Mesendoderm (in vitro differentiated cells): ENCODE results near the gene RRP8.

Experiments
- DNase-seq: peaks from one replicate; pipeline ENCODE4 v3.0.0; 2013
- H2AK5ac ChIP-seq: 2 replicates; pipeline ENCODE4 v1.6.1; 2013; ENCODE audit warnings: low read length, inconsistent platforms
- H2BK120ac ChIP-seq: 2 replicates; pipeline ENCODE4 v1.6.1; 2013; ENCODE audit warnings: low read depth, mild to moderate bottlenecking, low read length, moderate library complexity, mixed read lengths
- H2BK15ac ChIP-seq: replicated peaks from 2 replicates; pipeline ENCODE4 v1.6.1; 2013; ENCODE audit warnings: low read depth, mild to moderate bottlenecking, moderate library complexity
- H2BK5ac ChIP-seq: 2 replicates; pipeline ENCODE4 v1.6.1; 2013; ENCODE audit warnings: low read length, inconsistent platforms
- H3K18ac ChIP-seq: 2 replicates; pipeline ENCODE4 v1.6.1; 2013; ENCODE audit warnings: mild to moderate bottlenecking, low read length, mixed read lengths
- H3K23ac ChIP-seq: one replicate; pipeline ENCODE4 v1.6.1; 2013; ENCODE audit warnings: low read length
- H3K27ac ChIP-seq: 2 replicates; pipeline ENCODE4 v1.5.1; 2013; ENCODE audit warnings: low read depth, mild to moderate bottlenecking, inconsistent platforms, low read length, moderate library complexity
- H3K27me3 ChIP-seq: 2 replicates; pipeline ENCODE4 v1.6.1; 2013; ENCODE audit warnings: low read length, control low read depth, mild to moderate bottlenecking, inconsistent platforms; ENCODE audit not compliant: insufficient read depth, poor library complexity
- H3K36me3 ChIP-seq: 2 replicates; pipeline ENCODE4 v1.6.1; 2013; ENCODE audit warnings: low read length, inconsistent platforms; ENCODE audit not compliant: control insufficient read depth, insufficient read depth
- H3K4ac ChIP-seq: one replicate; pipeline ENCODE4 v1.6.1; 2013; ENCODE audit warnings: low read depth, mild to moderate bottlenecking, low read length, moderate library complexity
- H3K4me1 ChIP-seq: 2 replicates; pipeline ENCODE4 v1.6.1; 2013; ENCODE audit warnings: low read depth, low read length, inconsistent platforms; ENCODE audit not compliant: control insufficient read depth
- H3K4me2 ChIP-seq: 2 replicates; pipeline ENCODE4 v1.6.1; 2013; ENCODE audit warnings: low read length
- H3K4me3 ChIP-seq: 2 replicates; pipeline ENCODE4 v1.5.1; 2013; ENCODE audit warnings: mild to moderate bottlenecking, low read length
- H3K56ac ChIP-seq: one replicate; pipeline ENCODE4 v1.6.1; 2013; ENCODE audit warnings: low read length
- H3K79me1 ChIP-seq: 2 replicates; pipeline ENCODE4 v1.6.1; 2013; ENCODE audit warnings: low read length, inconsistent platforms
- H3K79me2 ChIP-seq: 2 replicates; pipeline ENCODE4 v1.6.1; 2013; ENCODE audit warnings: mild to moderate bottlenecking, low read length; ENCODE audit not compliant: control insufficient read depth, insufficient read depth
- H3K9ac ChIP-seq: 2 replicates; pipeline ENCODE4 v1.6.1; 2013; ENCODE audit warnings: low read length, inconsistent platforms
- H4K5ac ChIP-seq: one replicate; pipeline ENCODE4 v1.6.1; 2013; ENCODE audit warnings: low read length
- H4K8ac ChIP-seq: one replicate; pipeline ENCODE4 v1.6.1; 2013; ENCODE audit warnings: low read depth, mild to moderate bottlenecking, control low read depth, low read length, moderate library complexity
- WGBS: extraction: QIAGEN DNeasy Blood & Tissue Kit; methylation state at CpG from one replicate; pipeline ENCODE4 v1.1.7; 2013; ENCODE audit warnings: low lambda C conversion rate, missing lambda C conversion rate; ENCODE audit not compliant: insufficient coverage; ENCODE audit errors: extremely low coverage; 5-methylcytosine and 5-hydroxymethylcytosine counted together

RRP8 gene

DNA sequence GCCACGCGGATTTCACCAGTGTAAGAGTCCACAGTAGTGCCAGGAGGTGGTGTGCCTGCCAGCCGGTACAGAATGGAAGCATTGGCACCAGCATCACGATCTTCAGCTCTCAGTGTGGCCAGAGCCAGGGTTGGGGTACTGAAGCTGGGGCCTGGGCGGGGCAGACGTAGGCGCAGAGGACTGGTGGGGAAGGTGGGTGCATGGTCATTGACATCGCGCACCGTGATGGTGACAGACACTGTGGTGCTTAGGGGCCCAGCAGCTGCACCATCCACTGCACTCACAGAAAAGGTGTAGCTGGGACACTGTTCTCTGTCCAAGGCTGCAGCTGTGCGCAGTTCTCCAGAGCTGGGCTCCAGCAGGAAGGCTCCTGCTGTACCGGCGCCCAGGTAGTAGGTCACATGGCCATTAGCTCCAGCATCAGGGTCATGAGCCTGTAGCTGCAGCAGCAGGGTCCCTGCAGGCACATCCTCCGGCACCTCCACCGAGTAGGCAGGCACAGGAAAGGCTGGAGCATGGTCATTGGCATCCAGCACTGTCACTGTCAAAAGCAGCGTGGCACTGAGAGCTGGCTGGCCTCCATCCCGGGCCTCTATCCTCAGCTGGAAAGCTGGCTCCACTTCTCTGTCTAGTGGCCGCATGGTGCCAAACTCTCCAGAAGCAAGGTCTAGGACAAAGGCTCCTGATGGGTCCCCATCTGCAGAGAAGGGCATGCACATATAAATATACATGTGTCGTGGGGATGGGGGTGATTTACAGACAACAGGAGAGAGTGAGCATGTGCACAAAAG lies 23.8 kb upstream of the RRP8 start:
- Histone ChIP-seq H2AK5ac (no peak overlapping the region), H3K36me3 (no peaks in the 10 kb centered on the region), H3K9ac (no peak overlapping the region), H3K23ac (no peak overlapping the region), H3K4me2 (no peak overlapping the region), H2BK15ac (no peak overlapping the region), H3K27me3 (peaks cover 5% of the 10 kb centered on the region), H2BK5ac (no peak overlapping the region), H3K4me3 (no peak overlapping the region), H3K56ac (no peak overlapping the region), H2BK120ac (no peak overlapping the region), H3K79me2 (no peaks in the 10 kb centered on the region), H3K4ac (no peak overlapping the region), H3K4me1 (no peaks in the 10 kb centered on the region), H3K79me1 (no peaks in the 10 kb centered on the region), H4K8ac (no peak overlapping the region), H3K27ac (no peak overlapping the region), H4K5ac (no peak overlapping the region), H3K18ac (no peak overlapping the region)
- no peak for DNase-seq
- no CpG with 5 or more reads among the region's 19 CpGs for WGBS

DNA sequence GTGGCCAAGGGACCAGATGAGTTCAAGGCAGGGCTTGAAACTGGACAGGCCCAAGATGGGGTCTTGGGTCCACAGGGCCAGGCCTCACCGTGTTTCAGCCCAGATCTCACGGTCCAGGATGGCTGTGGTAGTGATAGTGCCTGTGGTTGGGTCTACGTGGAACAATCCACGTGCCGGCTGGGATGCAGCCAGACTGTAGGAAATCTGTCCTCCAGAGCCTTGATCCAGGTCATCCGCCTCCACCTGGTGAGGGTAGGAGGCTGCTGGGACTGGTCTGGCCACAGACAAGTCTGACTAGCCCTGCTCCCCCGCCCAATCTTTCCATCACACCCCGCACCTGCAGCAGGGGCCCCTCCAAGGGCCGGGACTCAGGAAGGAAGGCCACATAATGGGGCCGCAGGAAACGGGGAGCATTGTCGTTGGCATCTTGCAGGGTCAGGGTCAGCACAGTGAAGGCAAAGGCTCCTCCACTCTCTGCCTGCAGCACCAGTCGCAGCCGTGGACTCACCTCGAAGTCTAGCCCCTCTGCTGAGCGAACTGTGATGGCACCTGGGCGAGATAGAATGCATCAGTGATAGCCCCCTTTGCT lies 22.5 kb upstream of the RRP8 start:
- Histone ChIP-seq H3K23ac (no peak overlapping the region), H2BK5ac (no peak overlapping the region), H4K8ac (no peak overlapping the region), H2BK120ac (no peak overlapping the region), H3K18ac (no peak overlapping the region), H3K79me1 (no peaks in the 10 kb centered on the region), H2BK15ac (no peak overlapping the region), H3K4me2 (no peak overlapping the region), H2AK5ac (no peak overlapping the region), H3K27ac (no peak overlapping the region), H3K36me3 (no peaks in the 10 kb centered on the region), H3K4ac (no peak overlapping the region), H3K4me1 (no peaks in the 10 kb centered on the region), H3K9ac (no peak overlapping the region), H3K79me2 (no peaks in the 10 kb centered on the region), H3K4me3 (no peak overlapping the region), H3K27me3 (peaks cover 3% of the 10 kb centered on the region), H3K56ac (no peak overlapping the region), H4K5ac (no peak overlapping the region)
- no peak for DNase-seq
- WGBS, result no CpG with 5 or more reads among the region's 17 CpGs

DNA sequence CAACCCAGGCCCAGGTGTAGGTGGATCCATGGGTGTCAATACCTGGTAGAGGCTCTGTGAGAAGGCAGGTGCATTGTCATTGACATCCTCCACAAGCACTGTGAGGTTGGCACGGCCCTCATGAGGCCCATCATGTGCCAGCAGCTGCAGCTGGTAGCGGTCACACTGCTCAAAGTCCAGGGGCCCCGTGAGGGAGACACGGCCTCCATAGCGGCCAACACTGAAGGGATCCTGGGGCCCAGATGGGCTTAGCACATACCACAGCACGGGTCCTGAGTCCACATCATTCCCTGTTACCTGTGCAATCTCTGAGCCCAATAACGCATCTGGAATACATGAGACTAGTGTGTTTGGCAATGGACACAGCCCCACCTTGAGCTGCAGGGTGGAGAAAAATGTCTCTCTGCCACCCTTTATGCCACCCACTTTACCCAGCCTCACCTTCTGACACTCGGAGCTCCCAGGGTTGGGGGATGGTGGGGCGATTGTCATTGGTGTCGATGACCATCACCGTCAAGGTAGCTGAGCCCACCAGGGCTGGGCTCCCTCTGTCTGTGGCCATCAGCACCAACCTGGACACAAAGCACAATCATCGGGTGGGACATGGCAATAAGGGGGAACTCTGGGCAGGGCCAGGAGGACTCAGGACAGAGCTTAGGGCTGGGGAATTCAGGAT lies 21.9 kb upstream of the RRP8 start:
- no peak overlapping the region for H3K56ac ChIP-seq
- H3K23ac ChIP-seq, result no peak overlapping the region
- no peak overlapping the region for H2BK15ac ChIP-seq
- H3K79me2 ChIP-seq, result no peaks in the 10 kb centered on the region
- H3K18ac ChIP-seq, result no peak overlapping the region
- no peaks in the 10 kb centered on the region for H3K36me3 ChIP-seq
- H3K27ac ChIP-seq, result no peak overlapping the region
- H2BK120ac ChIP-seq, result no peak overlapping the region
- H3K4me1 ChIP-seq, result no peaks in the 10 kb centered on the region
- no peak for DNase-seq
- no peak overlapping the region for H4K8ac ChIP-seq
- H2AK5ac ChIP-seq, result no peak overlapping the region
- H3K79me1 ChIP-seq, result no peaks in the 10 kb centered on the region
- no peak overlapping the region for H3K4me3 ChIP-seq
- H3K4ac ChIP-seq, result no peak overlapping the region
- no peak overlapping the region for H4K5ac ChIP-seq
- no peak overlapping the region for H3K4me2 ChIP-seq
- H3K9ac ChIP-seq, result no peak overlapping the region
- no CpG with 5 or more reads among the region's 12 CpGs for WGBS
- H2BK5ac ChIP-seq, result no peak overlapping the region
- no peaks in the 10 kb centered on the region for H3K27me3 ChIP-seq

DNA sequence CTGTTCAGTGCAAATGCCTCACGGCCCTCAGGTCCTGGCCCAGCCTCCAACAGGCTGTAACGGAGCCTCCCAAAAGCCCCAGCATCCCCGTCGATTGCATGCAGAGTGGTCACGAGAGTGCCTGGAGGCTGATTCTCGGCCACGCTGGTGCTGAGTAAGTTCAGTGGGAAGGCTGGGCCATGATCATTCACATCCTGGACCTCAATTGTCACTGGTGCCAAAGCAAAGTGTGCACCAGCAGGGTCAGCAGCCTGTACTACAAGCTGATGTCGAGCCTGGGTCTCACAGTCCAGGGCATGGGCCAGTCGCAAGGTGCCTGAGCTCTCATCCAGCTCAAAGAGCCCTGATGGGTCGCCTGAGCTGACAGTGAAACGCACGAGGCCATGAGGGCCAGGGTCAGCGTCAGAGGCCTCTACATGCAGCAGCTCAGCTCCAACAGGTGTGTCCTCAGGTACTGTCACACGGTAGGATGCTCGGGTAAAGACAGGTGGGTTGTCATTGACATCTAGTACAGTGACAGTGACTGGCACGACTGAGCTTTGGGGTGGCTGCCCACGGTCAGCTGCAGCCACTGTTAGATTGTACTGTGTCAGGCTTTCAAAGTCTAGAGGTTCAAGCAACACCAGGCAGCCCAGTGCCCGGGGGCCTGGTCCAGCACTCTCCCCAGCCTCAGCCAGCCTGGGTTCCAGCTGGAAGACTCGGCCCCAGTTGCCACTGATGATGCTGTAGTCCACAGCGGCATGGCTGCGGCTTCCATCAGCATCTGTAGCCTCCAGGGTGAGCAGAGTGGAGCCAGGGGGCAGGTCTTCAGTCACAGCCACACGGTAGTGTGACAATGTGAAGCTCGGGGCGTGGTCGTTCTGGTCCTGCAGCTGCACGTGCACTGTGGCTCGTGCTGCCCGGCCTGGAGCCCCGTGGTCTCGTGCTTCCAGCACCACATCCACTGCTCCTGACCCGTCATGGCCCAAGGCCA lies 20.3 kb upstream of the RRP8 start:
- Histone ChIP-seq H2AK5ac (no peak overlapping the region), H4K8ac (no peak overlapping the region), H2BK15ac (no peak overlapping the region), H3K56ac (no peak overlapping the region), H3K18ac (no peak overlapping the region), H3K4me2 (no peak overlapping the region), H3K27me3 (no peaks in the 10 kb centered on the region), H2BK5ac (no peak overlapping the region), H3K79me2 (peaks cover under 1% of the 10 kb centered on the region), H3K27ac (no peak overlapping the region), H3K4ac (no peak overlapping the region), H3K9ac (no peak overlapping the region), H4K5ac (no peak overlapping the region), H3K4me1 (no peaks in the 10 kb centered on the region), H3K79me1 (peaks cover 3% of the 10 kb centered on the region), H2BK120ac (no peak overlapping the region), H3K36me3 (no peaks in the 10 kb centered on the region), H3K23ac (no peak overlapping the region), H3K4me3 (no peak overlapping the region)
- DNase-seq, result no peak
- no CpG with 5 or more reads among the region's 31 CpGs for WGBS

GRCh38 chr11:6622261-6623171 lies 19.1 kb upstream of the RRP8 start:
- Histone ChIP-seq H3K56ac (no peak overlapping the region), H2BK5ac (no peak overlapping the region), H3K36me3 (no peaks in the 10 kb centered on the region), H3K79me1 (peaks cover 5% of the 10 kb centered on the region), H3K9ac (no peak overlapping the region), H4K8ac (no peak overlapping the region), H3K4me3 (no peak overlapping the region), H3K23ac (no peak overlapping the region), H3K4me1 (no peaks in the 10 kb centered on the region), H4K5ac (no peak overlapping the region), H3K4me2 (no peak overlapping the region), H2BK15ac (no peak overlapping the region), H2AK5ac (no peak overlapping the region), H3K27ac (no peak overlapping the region), H3K18ac (no peak overlapping the region), H3K27me3 (no peaks in the 10 kb centered on the region), H3K79me2 (peaks cover 2% of the 10 kb centered on the region), H3K4ac (no peak overlapping the region), H2BK120ac (no peak overlapping the region)
- WGBS, result no CpG with 5 or more reads among the region's 24 CpGs
- DNase-seq, result no peak
